ENCODE measurements around the gene CNKSR2.

DNA sequence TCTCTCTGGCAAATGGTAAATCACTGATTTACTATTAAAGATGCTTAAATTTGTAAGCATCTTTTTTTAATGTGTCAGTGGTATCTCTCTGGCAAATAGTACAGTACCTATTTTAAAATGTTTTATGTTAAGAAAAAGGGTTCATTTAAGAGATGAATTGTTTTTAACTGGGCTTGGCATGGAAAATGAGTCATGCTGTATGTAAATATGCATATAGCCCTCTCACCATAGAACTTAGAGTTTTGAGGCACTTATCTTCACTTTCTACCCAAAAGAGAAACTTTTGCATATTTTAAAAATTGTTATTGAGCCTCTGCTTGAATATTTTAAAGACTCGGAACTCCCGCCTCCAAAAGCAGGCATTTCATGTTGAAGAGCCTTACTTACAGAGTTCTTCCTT, 246.0 kb downstream of the CNKSR2 start:
- TF ChIP-seq EZH2 (optimal IDR thresholded peaks at IDR 0.05; ENCODE audit: low read depth, low read length) = no peak
- TF ChIP-seq, protein P1, sequence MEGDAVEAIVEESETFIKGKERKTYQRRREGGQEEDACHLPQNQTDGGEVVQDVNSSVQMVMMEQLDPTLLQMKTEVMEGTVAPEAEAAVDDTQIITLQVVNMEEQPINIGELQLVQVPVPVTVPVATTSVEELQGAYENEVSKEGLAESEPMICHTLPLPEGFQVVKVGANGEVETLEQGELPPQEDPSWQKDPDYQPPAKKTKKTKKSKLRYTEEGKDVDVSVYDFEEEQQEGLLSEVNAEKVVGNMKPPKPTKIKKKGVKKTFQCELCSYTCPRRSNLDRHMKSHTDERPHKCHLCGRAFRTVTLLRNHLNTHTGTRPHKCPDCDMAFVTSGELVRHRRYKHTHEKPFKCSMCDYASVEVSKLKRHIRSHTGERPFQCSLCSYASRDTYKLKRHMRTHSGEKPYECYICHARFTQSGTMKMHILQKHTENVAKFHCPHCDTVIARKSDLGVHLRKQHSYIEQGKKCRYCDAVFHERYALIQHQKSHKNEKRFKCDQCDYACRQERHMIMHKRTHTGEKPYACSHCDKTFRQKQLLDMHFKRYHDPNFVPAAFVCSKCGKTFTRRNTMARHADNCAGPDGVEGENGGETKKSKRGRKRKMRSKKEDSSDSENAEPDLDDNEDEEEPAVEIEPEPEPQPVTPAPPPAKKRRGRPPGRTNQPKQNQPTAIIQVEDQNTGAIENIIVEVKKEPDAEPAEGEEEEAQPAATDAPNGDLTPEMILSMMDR (IDR thresholded peaks at IDR 0.05; ENCODE audit: low read length) = no peak
